Activated naive CD4-positive, alpha-beta T cell treated with anti-CD3 and anti-CD28 coated beads, Interleukin-2, amount 10 ng/mL, durations not matched to agents 7 days and 5 days (primary cell): Measurements from ENCODE around the gene TRDMT1.

ENCODE experiments used
- CTCF ChIA-PET: fragments of 350-600 bp; sonication (Branson Sonifier 250); formaldehyde crosslinking; loops from one replicate; lab custom pipeline; 2021; ENCODE audit warnings: antibody characterized with exemption; lab: Charles Lee
- DNase-seq: peaks from one replicate; pipeline ENCODE4 v3.0.0-alpha.2; 2020
- H3K27ac Mint-ChIP-seq: one replicate; pipeline ENCODE4 v1.8.0; 2021; ENCODE audit warnings: mild to moderate bottlenecking, moderate library complexity, mixed read lengths
- H3K27me3 Mint-ChIP-seq: one replicate; pipeline ENCODE4 v1.8.0; 2021; ENCODE audit warnings: mild to moderate bottlenecking, mixed read lengths
- H3K36me3 Mint-ChIP-seq: one replicate; pipeline ENCODE4 v1.8.0; 2021; ENCODE audit warnings: mixed read lengths
- H3K4me1 Mint-ChIP-seq: one replicate; pipeline ENCODE4 v1.8.0; 2021; ENCODE audit warnings: mixed read lengths
- H3K4me3 Mint-ChIP-seq: one replicate; pipeline ENCODE4 v1.8.0; 2021; ENCODE audit warnings: mild to moderate bottlenecking, moderate library complexity, mixed read lengths
- H3K9me3 Mint-ChIP-seq: one replicate; pipeline ENCODE4 v1.8.0; 2021; ENCODE audit warnings: mixed read lengths

TRDMT1 gene

DNA sequence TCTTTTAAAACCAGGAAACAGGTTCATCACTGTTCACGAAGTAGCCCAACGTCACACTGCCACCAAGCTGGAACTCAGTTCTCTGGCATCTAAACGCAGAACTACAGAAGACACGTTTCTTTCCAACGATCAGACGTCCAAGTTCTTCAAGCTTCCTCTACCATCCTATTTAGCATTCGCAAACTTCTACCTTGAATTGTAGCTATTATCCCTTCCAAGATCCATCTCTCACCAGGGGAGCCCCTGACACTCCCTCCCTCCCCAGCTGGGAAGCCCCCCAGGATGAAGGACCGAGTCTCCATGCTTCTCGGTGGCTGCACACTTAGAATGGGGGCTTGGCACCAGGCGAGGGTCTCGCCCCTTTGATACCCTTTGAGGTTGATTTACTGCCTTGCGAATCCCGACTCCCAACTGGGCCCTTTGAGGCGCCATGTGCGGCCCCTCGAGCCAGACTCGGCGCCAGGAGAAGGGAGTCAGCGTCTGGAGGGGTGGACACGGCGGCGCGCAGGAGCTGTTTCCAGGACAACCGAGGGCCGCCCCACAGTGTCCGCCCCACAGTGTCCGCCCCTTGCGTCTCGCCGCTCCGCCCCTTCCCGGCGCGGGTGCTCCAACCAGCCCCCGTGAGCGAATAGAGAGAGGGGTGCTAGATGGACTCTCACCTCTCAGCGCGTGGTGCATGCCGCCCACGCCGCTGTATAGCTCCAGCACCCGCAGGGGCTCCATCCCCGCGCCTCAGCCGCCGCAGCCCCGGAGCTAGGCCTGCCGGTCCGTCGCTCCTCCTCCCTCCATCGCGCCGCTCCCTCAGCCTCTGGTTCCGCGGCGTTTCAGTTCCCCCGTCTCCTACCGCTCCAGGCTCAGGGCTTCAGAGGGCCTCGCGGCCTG lies at the start of gene TRDMT1:
Gene TRDMT1 (minus strand): TSS at position 761 of the 882 bp plus-strand sequence. CDS start 38 bp downstream, at position 723.
- Mint-ChIP-seq H3K27ac (peak within 1 kb of the TSS; percentile 90), H3K36me3 (peaks cover 2% of the 10 kb centered on the region), H3K4me1 (peaks cover 49% of the 10 kb centered on the region), H3K4me3 (peak within 1 kb of the TSS; percentile 93), H3K27me3 (no peaks in the 10 kb centered on the region), H3K9me3 (no peaks in the 10 kb centered on the region)
- DNase-seq: peak; percentile 84
- CTCF ChIA-PET: interaction anchor here (1.0 to 2.8 kb wide), 7 partner anchors 17 to 344 kb away, joined by 3 to 15 read pairs (median 3); no protein-coding TSS in a partner anchor

GRCh38 chr10:17250736-17251135 lies 49.3 kb upstream of the TRDMT1 start:
- Mint-ChIP-seq H3K4me3 (no peak overlapping the region), H3K27ac (no peak overlapping the region), H3K9me3 (no peaks in the 10 kb centered on the region), H3K4me1 (peaks cover 2% of the 10 kb centered on the region), H3K36me3 (no peaks in the 10 kb centered on the region), H3K27me3 (peaks cover 8% of the 10 kb centered on the region)
- CTCF ChIA-PET: interaction anchor here (0.7 to 1.0 kb wide), 2 partner anchors 50 to 423 kb away, joined by 3 read pairs; no protein-coding TSS in a partner anchor
- no peak for DNase-seq

DNA sequence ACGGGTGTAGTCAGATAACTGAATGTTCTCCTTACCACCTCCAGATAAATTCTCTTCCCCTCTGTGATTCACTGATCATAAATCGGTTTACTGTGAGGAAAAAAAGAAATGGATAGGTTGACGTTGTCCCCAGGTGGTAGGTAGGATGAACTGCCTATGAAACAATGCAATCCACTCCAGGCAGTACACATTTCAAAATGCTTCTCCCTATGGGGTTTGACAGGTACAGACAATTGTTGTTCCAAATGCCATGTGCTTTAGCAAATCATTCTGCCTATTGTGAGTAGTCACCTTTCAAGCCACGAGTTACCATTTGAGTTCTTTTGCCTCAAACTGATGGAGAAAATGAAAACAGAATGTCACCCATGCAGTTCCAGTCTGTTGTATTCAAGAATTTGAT lies 48.3 kb upstream of the TRDMT1 start:
- Mint-ChIP-seq H3K4me1 (no peaks in the 10 kb centered on the region), H3K27me3 (peaks cover 8% of the 10 kb centered on the region), H3K36me3 (no peaks in the 10 kb centered on the region), H3K4me3 (no peak overlapping the region), H3K9me3 (no peaks in the 10 kb centered on the region), H3K27ac (no peak overlapping the region)
- CTCF ChIA-PET: interaction anchor here (0.7 to 1.0 kb wide), 2 partner anchors 49 to 422 kb away, joined by 3 read pairs; no protein-coding TSS in a partner anchor
- no peak for DNase-seq

DNA sequence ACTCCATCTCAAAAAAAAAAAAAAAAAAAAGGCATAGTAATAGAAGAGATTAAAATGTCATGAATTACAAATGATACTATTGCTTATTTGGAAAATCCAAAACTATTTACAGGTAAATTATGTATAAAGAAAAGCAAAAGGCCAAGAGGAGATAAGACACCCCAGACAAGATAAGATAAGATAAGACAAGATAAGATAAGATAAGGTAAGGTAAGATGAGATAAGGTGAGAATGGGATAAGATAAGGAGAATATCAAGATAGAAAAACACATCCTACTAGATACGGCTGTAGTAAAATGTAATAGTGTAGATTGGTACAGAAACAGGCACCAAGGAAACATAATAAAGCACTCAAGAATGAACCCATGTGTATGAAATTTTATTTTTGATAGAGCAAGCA lies 47.5 kb upstream of the TRDMT1 start:
- no peak overlapping the region for H3K27ac Mint-ChIP-seq
- H3K4me1 Mint-ChIP-seq: no peaks in the 10 kb centered on the region
- CTCF ChIA-PET: no interaction called here
- no peaks in the 10 kb centered on the region for H3K9me3 Mint-ChIP-seq
- no peak for DNase-seq
- H3K4me3 Mint-ChIP-seq: no peak overlapping the region
- no peaks in the 10 kb centered on the region for H3K36me3 Mint-ChIP-seq
- H3K27me3 Mint-ChIP-seq: peaks cover 4% of the 10 kb centered on the region

DNA sequence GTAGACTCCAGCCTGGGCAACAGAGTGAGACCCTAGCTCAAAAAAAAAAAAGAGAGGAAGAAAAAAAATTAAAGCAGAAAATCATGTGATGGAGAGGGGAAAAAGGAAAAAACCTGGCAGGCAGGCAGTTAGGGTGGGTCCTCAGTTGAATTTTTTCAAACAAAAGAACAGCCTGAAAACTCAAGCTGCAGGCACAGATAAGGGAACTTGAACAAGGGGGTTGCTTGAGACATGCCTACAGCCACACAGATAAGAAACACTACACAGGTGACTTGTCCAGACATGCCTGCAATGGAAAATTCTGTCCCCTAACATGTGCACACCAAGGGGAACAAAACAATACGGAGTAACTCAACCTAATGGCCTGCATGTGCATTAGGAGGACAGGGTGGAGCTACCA lies 45.7 kb upstream of the TRDMT1 start:
- Mint-ChIP-seq H3K9me3 (no peaks in the 10 kb centered on the region), H3K27me3 (peaks cover 4% of the 10 kb centered on the region), H3K27ac (no peak overlapping the region), H3K36me3 (no peaks in the 10 kb centered on the region), H3K4me3 (no peak overlapping the region), H3K4me1 (no peaks in the 10 kb centered on the region)
- DNase-seq: no peak
- CTCF ChIA-PET: interaction anchor here (1.6 to 1.8 kb wide), 2 partner anchors 10 to 356 kb away, joined by 3 to 6 read pairs; no protein-coding TSS in a partner anchor

GRCh38 chr10:17244700-17245365 lies 43.4 kb upstream of the TRDMT1 start:
- Mint-ChIP-seq H3K36me3 (no peaks in the 10 kb centered on the region), H3K4me1 (peaks cover 6% of the 10 kb centered on the region), H3K27ac (no peak overlapping the region), H3K9me3 (no peaks in the 10 kb centered on the region), H3K4me3 (no peak overlapping the region), H3K27me3 (peaks cover 4% of the 10 kb centered on the region)
- no peak for DNase-seq
- CTCF ChIA-PET: interaction anchor here (1.4 to 1.5 kb wide), 2 partner anchors 10 to 12 kb away, joined by 6 to 7 read pairs; no protein-coding TSS in a partner anchor

DNA sequence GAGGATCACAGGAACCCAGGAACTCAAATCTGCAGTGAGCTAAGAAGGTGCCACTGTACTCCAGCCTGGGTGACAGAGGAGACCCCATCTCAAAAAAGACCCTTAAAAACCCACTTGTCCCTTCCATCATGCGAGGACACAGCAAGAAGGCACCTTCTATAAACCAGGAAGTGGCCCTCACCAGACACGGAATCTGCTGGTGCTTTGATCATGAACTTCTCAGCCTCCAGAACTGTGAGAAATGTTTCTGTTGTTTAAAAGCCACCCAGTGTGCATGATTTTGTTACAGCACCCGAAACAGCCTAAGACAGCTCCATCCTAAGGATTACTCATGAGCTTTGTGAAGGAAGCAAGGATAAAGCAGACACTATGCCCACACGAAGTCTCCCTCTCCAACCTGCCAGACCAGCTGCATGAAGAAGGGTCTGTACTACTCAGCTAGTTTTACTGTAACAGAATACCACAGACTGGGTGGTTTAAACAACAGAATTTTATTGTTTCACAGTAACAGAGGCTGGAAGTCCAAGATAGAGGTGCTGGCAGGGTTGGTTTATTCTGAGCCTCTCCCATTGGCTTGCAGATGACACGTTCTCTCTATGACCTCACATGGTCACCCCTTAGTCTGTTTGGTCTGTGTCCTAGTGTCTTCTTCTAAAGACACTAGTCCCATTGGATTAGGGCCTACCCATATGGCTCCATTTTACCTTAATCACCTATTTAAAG lies 40.3 kb upstream of the TRDMT1 start:
- peak; percentile 37 for DNase-seq
- CTCF ChIA-PET: interaction anchor here (0.6 to 1.8 kb wide), 5 partner anchors 9 to 15 kb away, joined by 3 to 4 read pairs (median 3); no protein-coding TSS in a partner anchor
- Mint-ChIP-seq H3K4me1 (peaks cover 6% of the 10 kb centered on the region), H3K4me3 (no peak overlapping the region), H3K27me3 (no peaks in the 10 kb centered on the region), H3K9me3 (no peaks in the 10 kb centered on the region), H3K27ac (peak overlapping the region; percentile 64), H3K36me3 (peaks cover 13% of the 10 kb centered on the region)

- Mint-ChIP-seq H3K27ac (no peak overlapping the region), H3K27me3 (no peaks in the 10 kb centered on the region), H3K4me1 (peaks cover 16% of the 10 kb centered on the region), H3K36me3 (peaks cover 24% of the 10 kb centered on the region), H3K9me3 (no peaks in the 10 kb centered on the region), H3K4me3 (no peak overlapping the region)
- CTCF ChIA-PET: no interaction called here
- DNase-seq: no peak
Observed at GRCh38 chr10:17240616-17241015, 39.1 kb upstream of the TRDMT1 start.

DNA sequence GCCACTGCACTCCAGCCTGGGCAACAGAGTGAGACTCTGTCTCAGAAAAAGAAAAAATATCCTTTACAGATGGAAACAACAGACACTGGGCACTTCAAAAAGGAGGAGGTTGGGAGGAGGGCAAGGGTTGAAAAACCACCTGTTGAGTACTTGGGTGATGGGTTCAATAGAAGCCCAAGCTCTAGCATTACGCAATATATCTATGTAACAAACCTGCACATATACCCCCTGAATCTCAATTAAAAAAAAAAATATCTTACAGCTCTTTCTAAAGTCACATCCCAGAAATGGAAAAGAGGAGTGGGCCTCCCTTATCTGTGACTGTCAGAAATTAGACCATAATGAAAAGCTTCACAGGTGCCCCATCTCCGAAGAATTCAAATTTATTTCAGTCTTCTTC lies 38.6 kb upstream of the TRDMT1 start:
- CTCF ChIA-PET: no interaction called here
- no peak for DNase-seq
- Mint-ChIP-seq H3K27me3 (no peaks in the 10 kb centered on the region), H3K36me3 (peaks cover 29% of the 10 kb centered on the region), H3K27ac (no peak overlapping the region), H3K9me3 (no peaks in the 10 kb centered on the region), H3K4me1 (peaks cover 20% of the 10 kb centered on the region), H3K4me3 (no peak overlapping the region)

DNA sequence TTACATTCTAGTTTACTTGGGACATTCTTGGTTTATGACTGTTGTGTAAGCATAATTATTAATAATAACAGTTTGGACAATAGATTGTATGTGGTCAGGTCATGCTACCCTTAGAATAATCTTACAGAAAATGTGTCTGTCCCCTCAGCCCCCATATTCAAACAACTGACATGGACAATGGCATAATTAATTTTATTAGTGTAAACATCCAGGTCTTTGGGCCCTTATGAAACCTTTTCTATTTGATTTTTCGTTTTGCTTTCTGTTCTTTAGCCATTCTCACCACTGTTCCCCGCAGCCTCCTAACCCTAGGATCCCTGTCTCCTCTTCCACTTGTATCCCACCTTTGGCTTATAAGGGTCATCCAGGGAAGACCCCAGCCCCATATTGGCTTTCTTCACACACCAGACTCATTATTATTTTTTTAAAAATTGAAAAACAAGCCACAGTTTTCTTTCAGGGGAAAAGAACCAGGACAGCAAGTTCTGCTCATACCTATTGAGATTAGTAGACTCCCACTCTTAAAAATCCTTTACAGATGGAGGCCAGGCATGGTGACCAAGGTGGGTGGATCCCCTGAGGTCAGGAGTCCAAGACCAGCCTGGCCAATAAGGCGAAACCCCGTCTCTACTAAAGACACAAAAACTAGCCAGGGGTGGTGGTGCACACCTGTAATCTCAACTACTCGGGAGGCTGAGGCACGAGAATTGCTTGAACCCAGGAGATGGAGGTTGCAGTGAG lies 38.0 kb upstream of the TRDMT1 start:
- no peak for DNase-seq
- Mint-ChIP-seq H3K4me3 (no peak overlapping the region), H3K9me3 (no peaks in the 10 kb centered on the region), H3K36me3 (peaks cover 35% of the 10 kb centered on the region), H3K4me1 (peaks cover 26% of the 10 kb centered on the region), H3K27ac (no peak overlapping the region), H3K27me3 (no peaks in the 10 kb centered on the region)
- CTCF ChIA-PET: no interaction called here

- H3K4me1 Mint-ChIP-seq: peaks cover 34% of the 10 kb centered on the region
- H3K36me3 Mint-ChIP-seq: peaks cover 44% of the 10 kb centered on the region
- no peaks in the 10 kb centered on the region for H3K9me3 Mint-ChIP-seq
- H3K4me3 Mint-ChIP-seq: no peak overlapping the region
- DNase-seq: no peak
- no peaks in the 10 kb centered on the region for H3K27me3 Mint-ChIP-seq
- H3K27ac Mint-ChIP-seq: no peak overlapping the region
- CTCF ChIA-PET: no interaction called here
Observed at GRCh38 chr10:17238445-17239291, 37.2 kb upstream of the TRDMT1 start.

- Mint-ChIP-seq H3K4me1 (peaks cover 41% of the 10 kb centered on the region), H3K9me3 (no peaks in the 10 kb centered on the region), H3K36me3 (peaks cover 47% of the 10 kb centered on the region), H3K4me3 (no peak overlapping the region), H3K27me3 (no peaks in the 10 kb centered on the region), H3K27ac (no peak overlapping the region)
- CTCF ChIA-PET: no interaction called here
- no peak for DNase-seq
Observed at GRCh38 chr10:17237915-17238444, 36.5 kb upstream of the TRDMT1 start.
